Measurements from ENCODE around the gene G3BP2.

Gene G3BP2

GRCh38 chr4:75662626-75663025 is 10.6 kb downstream of the G3BP2 start:
- Histone ChIP-seq H3K4me1 (ENCODE audit: control insufficient read depth, low read depth, low read length) (no peaks in the 10 kb centered on the region), H4K5ac (ENCODE audit: low read length) (no peak overlapping the region), H3K56ac (ENCODE audit: low read length) (no peak overlapping the region), H3K36me3 (ENCODE audit: control insufficient read depth, insufficient read depth, low read length) (no peaks in the 10 kb centered on the region), H3K27ac (ENCODE audit: low read depth, low read length) (no peak overlapping the region), H3K79me1 (ENCODE audit: low read length) (no peaks in the 10 kb centered on the region), H2BK15ac (replicated peaks; ENCODE audit: low read depth) (no peak overlapping the region), H2BK5ac (ENCODE audit: low read length) (no peak overlapping the region), H4K8ac (ENCODE audit: low read depth, low read length) (no peak overlapping the region), H3K9ac (ENCODE audit: low read length) (no peak overlapping the region), H3K27me3 (ENCODE audit: insufficient read depth, low read length, poor library complexity) (no peaks in the 10 kb centered on the region), H2BK120ac (ENCODE audit: low read depth, low read length) (no peak overlapping the region), H3K4ac (ENCODE audit: low read depth, low read length) (no peak overlapping the region), H3K18ac (ENCODE audit: low read length) (no peak overlapping the region), H3K4me2 (ENCODE audit: low read length) (no peak overlapping the region), H3K23ac (ENCODE audit: low read length) (no peak overlapping the region), H2AK5ac (ENCODE audit: low read length) (no peak overlapping the region), H3K79me2 (ENCODE audit: control insufficient read depth, insufficient read depth, low read length) (peaks cover 51% of the 10 kb centered on the region), H3K4me3 (ENCODE audit: low read length) (no peak overlapping the region)
- no peak for DNase-seq
- WGBS (ENCODE audit: extremely low coverage, insufficient coverage, low lambda C conversion rate): no CpG with 5 or more reads among the region's 2 CpGs

- H3K23ac ChIP-seq (ENCODE audit: low read length): no peak overlapping the region
- no peak overlapping the region for H3K4me3 ChIP-seq (ENCODE audit: low read length)
- H2BK15ac ChIP-seq (replicated peaks; ENCODE audit: low read depth): no peak overlapping the region
- no peaks in the 10 kb centered on the region for H3K36me3 ChIP-seq (ENCODE audit: control insufficient read depth, insufficient read depth, low read length)
- H3K18ac ChIP-seq (ENCODE audit: low read length): no peak overlapping the region
- no CpG with 5 or more reads among the region's 2 CpGs for WGBS (ENCODE audit: extremely low coverage, insufficient coverage, low lambda C conversion rate)
- no peak overlapping the region for H3K27ac ChIP-seq (ENCODE audit: low read depth, low read length)
- H2AK5ac ChIP-seq (ENCODE audit: low read length): no peak overlapping the region
- H2BK120ac ChIP-seq (ENCODE audit: low read depth, low read length): no peak overlapping the region
- H4K5ac ChIP-seq (ENCODE audit: low read length): no peak overlapping the region
- no peak overlapping the region for H4K8ac ChIP-seq (ENCODE audit: low read depth, low read length)
- H3K27me3 ChIP-seq (ENCODE audit: insufficient read depth, low read length, poor library complexity): no peaks in the 10 kb centered on the region
- no peaks in the 10 kb centered on the region for H3K79me1 ChIP-seq (ENCODE audit: low read length)
- H2BK5ac ChIP-seq (ENCODE audit: low read length): no peak overlapping the region
- no peak overlapping the region for H3K9ac ChIP-seq (ENCODE audit: low read length)
- H3K56ac ChIP-seq (ENCODE audit: low read length): no peak overlapping the region
- H3K4me2 ChIP-seq (ENCODE audit: low read length): no peak overlapping the region
- H3K4me1 ChIP-seq (ENCODE audit: control insufficient read depth, low read depth, low read length): no peaks in the 10 kb centered on the region
- no peak overlapping the region for H3K4ac ChIP-seq (ENCODE audit: low read depth, low read length)
- peaks cover 35% of the 10 kb centered on the region for H3K79me2 ChIP-seq (ENCODE audit: control insufficient read depth, insufficient read depth, low read length)
- DNase-seq: no peak
Observed at GRCh38 chr4:75660491-75660890, 12.7 kb downstream of the G3BP2 start.

GRCh38 chr4:75659512-75660031 is 13.6 kb downstream of the G3BP2 start:
- Histone ChIP-seq H3K79me2 (ENCODE audit: control insufficient read depth, insufficient read depth, low read length) (peaks cover 26% of the 10 kb centered on the region), H3K79me1 (ENCODE audit: low read length) (no peaks in the 10 kb centered on the region), H2AK5ac (ENCODE audit: low read length) (no peak overlapping the region), H4K5ac (ENCODE audit: low read length) (no peak overlapping the region), H3K4me3 (ENCODE audit: low read length) (no peak overlapping the region), H3K9ac (ENCODE audit: low read length) (no peak overlapping the region), H2BK120ac (ENCODE audit: low read depth, low read length) (no peak overlapping the region), H2BK15ac (replicated peaks; ENCODE audit: low read depth) (no peak overlapping the region), H3K23ac (ENCODE audit: low read length) (no peak overlapping the region), H3K27me3 (ENCODE audit: insufficient read depth, low read length, poor library complexity) (no peaks in the 10 kb centered on the region), H4K8ac (ENCODE audit: low read depth, low read length) (no peak overlapping the region), H3K18ac (ENCODE audit: low read length) (no peak overlapping the region), H3K56ac (ENCODE audit: low read length) (no peak overlapping the region), H3K36me3 (ENCODE audit: control insufficient read depth, insufficient read depth, low read length) (no peaks in the 10 kb centered on the region), H2BK5ac (ENCODE audit: low read length) (no peak overlapping the region), H3K4me2 (ENCODE audit: low read length) (no peak overlapping the region), H3K4me1 (ENCODE audit: control insufficient read depth, low read depth, low read length) (no peaks in the 10 kb centered on the region), H3K4ac (ENCODE audit: low read depth, low read length) (no peak overlapping the region), H3K27ac (ENCODE audit: low read depth, low read length) (no peak overlapping the region)
- no CpG with 5 or more reads among the region's 1 CpG for WGBS (ENCODE audit: extremely low coverage, insufficient coverage, low lambda C conversion rate)
- no peak for DNase-seq

GRCh38 chr4:75658876-75659275 is 14.3 kb downstream of the G3BP2 start:
- no peak overlapping the region for H3K27ac ChIP-seq (ENCODE audit: low read depth, low read length)

GRCh38 chr4:75655562-75655961 is 17.6 kb downstream of the G3BP2 start:
- Histone ChIP-seq H2BK120ac (ENCODE audit: low read depth, low read length) (no peak overlapping the region), H4K5ac (ENCODE audit: low read length) (no peak overlapping the region), H3K27me3 (ENCODE audit: insufficient read depth, low read length, poor library complexity) (no peaks in the 10 kb centered on the region), H3K36me3 (ENCODE audit: control insufficient read depth, insufficient read depth, low read length) (no peaks in the 10 kb centered on the region), H3K4me3 (ENCODE audit: low read length) (no peak overlapping the region), H4K8ac (ENCODE audit: low read depth, low read length) (no peak overlapping the region), H3K4me1 (ENCODE audit: control insufficient read depth, low read depth, low read length) (no peaks in the 10 kb centered on the region), H3K79me2 (ENCODE audit: control insufficient read depth, insufficient read depth, low read length) (peaks cover 7% of the 10 kb centered on the region), H3K23ac (ENCODE audit: low read length) (no peak overlapping the region), H3K4ac (ENCODE audit: low read depth, low read length) (no peak overlapping the region), H2BK5ac (ENCODE audit: low read length) (no peak overlapping the region), H3K18ac (ENCODE audit: low read length) (no peak overlapping the region), H3K56ac (ENCODE audit: low read length) (no peak overlapping the region), H3K4me2 (ENCODE audit: low read length) (no peak overlapping the region), H3K79me1 (ENCODE audit: low read length) (no peaks in the 10 kb centered on the region), H3K9ac (ENCODE audit: low read length) (no peak overlapping the region), H2AK5ac (ENCODE audit: low read length) (no peak overlapping the region), H3K27ac (ENCODE audit: low read depth, low read length) (no peak overlapping the region), H2BK15ac (replicated peaks; ENCODE audit: low read depth) (no peak overlapping the region)
- WGBS (ENCODE audit: extremely low coverage, insufficient coverage, low lambda C conversion rate): no CpG with 5 or more reads among the region's 2 CpGs
- no peak for DNase-seq

More at GRCh38 chr4:75658876-75659275, 14.3 kb downstream of the G3BP2 start:
- no peak overlapping the region for H2BK15ac ChIP-seq (replicated peaks; ENCODE audit: low read depth)
- H3K36me3 ChIP-seq (ENCODE audit: control insufficient read depth, insufficient read depth, low read length): no peaks in the 10 kb centered on the region
- no peaks in the 10 kb centered on the region for H3K79me1 ChIP-seq (ENCODE audit: low read length)
- H3K4me2 ChIP-seq (ENCODE audit: low read length): no peak overlapping the region
- H4K5ac ChIP-seq (ENCODE audit: low read length): no peak overlapping the region
- no peak overlapping the region for H3K4me3 ChIP-seq (ENCODE audit: low read length)
- H3K56ac ChIP-seq (ENCODE audit: low read length): no peak overlapping the region
- no peaks in the 10 kb centered on the region for H3K27me3 ChIP-seq (ENCODE audit: insufficient read depth, low read length, poor library complexity)
- H4K8ac ChIP-seq (ENCODE audit: low read depth, low read length): no peak overlapping the region
- no peak overlapping the region for H2BK5ac ChIP-seq (ENCODE audit: low read length)
- no peak for DNase-seq
- H3K23ac ChIP-seq (ENCODE audit: low read length): no peak overlapping the region
- no peak overlapping the region for H3K4ac ChIP-seq (ENCODE audit: low read depth, low read length)
- no peak overlapping the region for H2AK5ac ChIP-seq (ENCODE audit: low read length)
- H3K4me1 ChIP-seq (ENCODE audit: control insufficient read depth, low read depth, low read length): no peaks in the 10 kb centered on the region
- H3K9ac ChIP-seq (ENCODE audit: low read length): no peak overlapping the region
- H3K79me2 ChIP-seq (ENCODE audit: control insufficient read depth, insufficient read depth, low read length): peaks cover 19% of the 10 kb centered on the region
- H3K18ac ChIP-seq (ENCODE audit: low read length): no peak overlapping the region
- H2BK120ac ChIP-seq (ENCODE audit: low read depth, low read length): no peak overlapping the region
- no CpG with 5 or more reads among the region's 4 CpGs for WGBS (ENCODE audit: extremely low coverage, insufficient coverage, low lambda C conversion rate)

GRCh38 chr4:75654905-75655304 is 18.3 kb downstream of the G3BP2 start:
- no peak overlapping the region for H3K4me3 ChIP-seq (ENCODE audit: low read length)
- no peaks in the 10 kb centered on the region for H3K36me3 ChIP-seq (ENCODE audit: control insufficient read depth, insufficient read depth, low read length)
- H3K4me1 ChIP-seq (ENCODE audit: control insufficient read depth, low read depth, low read length): no peaks in the 10 kb centered on the region
- no peaks in the 10 kb centered on the region for H3K79me1 ChIP-seq (ENCODE audit: low read length)
- H3K9ac ChIP-seq (ENCODE audit: low read length): no peak overlapping the region
- DNase-seq: no peak
- no peak overlapping the region for H3K4ac ChIP-seq (ENCODE audit: low read depth, low read length)
- H4K8ac ChIP-seq (ENCODE audit: low read depth, low read length): no peak overlapping the region
- H3K27me3 ChIP-seq (ENCODE audit: insufficient read depth, low read length, poor library complexity): no peaks in the 10 kb centered on the region
- no peak overlapping the region for H2BK120ac ChIP-seq (ENCODE audit: low read depth, low read length)
- no peak overlapping the region for H3K56ac ChIP-seq (ENCODE audit: low read length)
- H4K5ac ChIP-seq (ENCODE audit: low read length): no peak overlapping the region
- no CpG with 5 or more reads among the region's 1 CpG for WGBS (ENCODE audit: extremely low coverage, insufficient coverage, low lambda C conversion rate)
- no peak overlapping the region for H2BK5ac ChIP-seq (ENCODE audit: low read length)
- no peak overlapping the region for H2AK5ac ChIP-seq (ENCODE audit: low read length)
- no peak overlapping the region for H3K4me2 ChIP-seq (ENCODE audit: low read length)
- H3K27ac ChIP-seq (ENCODE audit: low read depth, low read length): no peak overlapping the region
- no peak overlapping the region for H3K18ac ChIP-seq (ENCODE audit: low read length)
- peaks cover 7% of the 10 kb centered on the region for H3K79me2 ChIP-seq (ENCODE audit: control insufficient read depth, insufficient read depth, low read length)
- no peak overlapping the region for H3K23ac ChIP-seq (ENCODE audit: low read length)
- H2BK15ac ChIP-seq (replicated peaks; ENCODE audit: low read depth): no peak overlapping the region

Measured in mesendoderm (in vitro differentiated cells).